ENCODE measurements around the gene HOXA6.

DNA sequence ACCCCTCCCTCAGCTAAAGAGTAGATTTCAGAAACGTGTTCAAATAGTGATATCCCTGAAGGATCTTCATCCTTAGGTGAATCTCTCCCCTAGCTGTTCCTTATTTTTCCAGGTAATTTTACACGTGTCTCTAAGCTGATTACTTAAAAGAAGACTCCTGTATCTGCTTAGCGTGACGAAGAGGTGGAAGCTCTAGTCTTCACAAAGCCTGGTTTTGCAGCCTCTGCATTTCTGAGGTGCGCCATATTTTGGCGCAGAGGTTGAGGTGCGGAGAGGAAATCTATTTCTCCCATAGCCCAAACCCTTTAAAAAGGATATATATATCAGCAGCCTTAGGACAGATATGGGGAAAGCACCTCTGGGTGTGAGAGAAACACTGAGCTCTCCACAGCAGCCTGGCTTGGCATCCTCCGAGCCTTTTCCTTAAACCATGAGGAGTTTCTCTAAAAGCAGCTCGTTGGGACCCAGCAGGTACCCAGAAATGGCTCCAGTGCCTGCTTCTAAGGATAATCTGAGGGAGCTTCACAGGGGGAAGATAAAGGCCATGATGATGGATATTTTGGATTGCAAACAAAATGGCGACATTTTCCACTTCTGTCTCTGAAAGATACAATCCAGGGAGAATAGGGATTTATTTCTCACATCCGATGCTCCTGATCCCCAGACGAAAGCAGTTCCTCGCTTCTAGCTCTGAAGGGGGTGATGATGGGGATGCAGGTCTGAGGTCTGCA is 42.1 kb downstream of the HOXA6 start:
- TF ChIP-seq CTCF (IDR thresholded peaks at IDR 0.05) (no peak), POLR2A (IDR thresholded peaks at IDR 0.05) (no peak)

All from lower leg skin (tissue), 3 donors.